Fibroblast of pulmonary artery (primary cell): ENCODE measurements around the gene CCDC82.

Source experiments
- DNase-seq: peaks from one replicate; pipeline ENCODE4 v3.0.0-alpha.2; 2010; ENCODE audit warnings: low read depth
- H3K4me3 ChIP-seq: replicated peaks from 2 replicates; pipeline ENCODE4 v1.5.1; 2011; ENCODE audit warnings: low read depth, mild to moderate bottlenecking, control low read depth, low read length, moderate library complexity
- TF ChIP-seq, protein P1 (sequence below): IDR thresholded peaks from 2 replicates; pipeline ENCODE4 v1.5.1; 2011; ENCODE audit warnings: mild to moderate bottlenecking, control low read depth, low read length, inconsistent platforms; ENCODE audit errors: missing control alignments

Gene CCDC82

DNA sequence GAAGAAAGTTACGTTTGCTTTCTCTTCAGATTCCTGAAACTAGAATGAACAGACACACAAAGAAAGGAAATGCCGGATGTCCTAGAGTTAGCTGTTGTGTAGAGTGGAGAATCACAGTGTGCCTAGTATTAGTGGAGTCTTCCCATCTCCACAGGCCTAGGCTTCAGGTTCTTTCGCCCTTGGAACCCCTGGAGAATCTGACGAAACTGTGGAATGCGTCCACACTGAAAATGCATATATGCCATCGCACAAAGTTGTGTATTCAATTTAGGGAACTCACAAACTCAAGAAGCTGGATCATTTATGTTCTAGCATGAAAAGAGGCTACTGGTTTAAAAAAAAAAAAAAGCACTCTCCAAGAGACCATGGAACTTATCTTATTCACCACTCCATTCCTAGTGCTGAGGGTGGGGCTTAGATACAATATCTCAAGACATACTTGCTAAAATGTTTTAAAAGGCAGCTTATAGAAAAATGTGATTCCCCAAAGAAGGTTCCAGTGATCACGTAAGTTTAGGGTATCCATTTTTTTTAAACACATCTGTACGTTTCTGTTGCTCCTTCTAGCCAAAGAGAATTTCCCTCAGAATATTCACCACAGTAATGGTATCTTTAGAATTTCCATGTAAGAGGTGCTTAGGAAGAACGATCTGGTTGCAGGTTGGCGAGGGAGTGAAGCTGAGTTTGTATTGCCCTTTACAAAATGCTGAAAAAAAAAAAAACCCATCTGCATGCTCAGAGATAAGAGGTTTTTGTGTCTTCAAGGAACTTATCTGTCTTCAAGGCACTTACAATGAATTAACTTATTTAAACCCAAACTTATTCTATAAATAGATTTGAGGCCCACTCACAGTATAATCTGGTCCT lies 66.7 kb downstream of the CCDC82 start:
- TF ChIP-seq, protein P1, sequence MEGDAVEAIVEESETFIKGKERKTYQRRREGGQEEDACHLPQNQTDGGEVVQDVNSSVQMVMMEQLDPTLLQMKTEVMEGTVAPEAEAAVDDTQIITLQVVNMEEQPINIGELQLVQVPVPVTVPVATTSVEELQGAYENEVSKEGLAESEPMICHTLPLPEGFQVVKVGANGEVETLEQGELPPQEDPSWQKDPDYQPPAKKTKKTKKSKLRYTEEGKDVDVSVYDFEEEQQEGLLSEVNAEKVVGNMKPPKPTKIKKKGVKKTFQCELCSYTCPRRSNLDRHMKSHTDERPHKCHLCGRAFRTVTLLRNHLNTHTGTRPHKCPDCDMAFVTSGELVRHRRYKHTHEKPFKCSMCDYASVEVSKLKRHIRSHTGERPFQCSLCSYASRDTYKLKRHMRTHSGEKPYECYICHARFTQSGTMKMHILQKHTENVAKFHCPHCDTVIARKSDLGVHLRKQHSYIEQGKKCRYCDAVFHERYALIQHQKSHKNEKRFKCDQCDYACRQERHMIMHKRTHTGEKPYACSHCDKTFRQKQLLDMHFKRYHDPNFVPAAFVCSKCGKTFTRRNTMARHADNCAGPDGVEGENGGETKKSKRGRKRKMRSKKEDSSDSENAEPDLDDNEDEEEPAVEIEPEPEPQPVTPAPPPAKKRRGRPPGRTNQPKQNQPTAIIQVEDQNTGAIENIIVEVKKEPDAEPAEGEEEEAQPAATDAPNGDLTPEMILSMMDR = no peak
- H3K4me3 ChIP-seq = no peak overlapping the region

DNA sequence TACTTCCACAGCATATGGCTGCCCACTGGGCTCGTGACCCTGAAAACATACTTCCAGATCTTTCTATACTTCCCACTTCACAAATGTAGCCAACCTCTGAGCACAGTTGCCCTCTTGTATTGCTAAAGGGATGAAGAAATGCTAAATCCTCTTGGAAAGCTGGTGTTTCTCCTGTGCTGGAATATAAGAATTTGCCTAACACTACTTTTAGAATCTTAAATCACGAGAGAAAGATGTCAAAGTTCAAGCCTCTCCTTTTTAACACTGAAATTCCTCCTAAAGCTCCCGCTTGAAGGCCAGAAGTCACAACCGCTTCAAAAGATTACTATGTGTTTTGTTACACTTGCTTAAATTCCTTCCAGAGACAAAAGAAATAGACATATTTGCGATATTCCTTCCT lies 68.6 kb downstream of the CCDC82 start:
- TF ChIP-seq, protein P1 = no peak
- no peak overlapping the region for H3K4me3 ChIP-seq
- DNase-seq = no peak

More for the DNA sequence above, 66.7 kb downstream of the CCDC82 start:
- no peak for DNase-seq

DNA sequence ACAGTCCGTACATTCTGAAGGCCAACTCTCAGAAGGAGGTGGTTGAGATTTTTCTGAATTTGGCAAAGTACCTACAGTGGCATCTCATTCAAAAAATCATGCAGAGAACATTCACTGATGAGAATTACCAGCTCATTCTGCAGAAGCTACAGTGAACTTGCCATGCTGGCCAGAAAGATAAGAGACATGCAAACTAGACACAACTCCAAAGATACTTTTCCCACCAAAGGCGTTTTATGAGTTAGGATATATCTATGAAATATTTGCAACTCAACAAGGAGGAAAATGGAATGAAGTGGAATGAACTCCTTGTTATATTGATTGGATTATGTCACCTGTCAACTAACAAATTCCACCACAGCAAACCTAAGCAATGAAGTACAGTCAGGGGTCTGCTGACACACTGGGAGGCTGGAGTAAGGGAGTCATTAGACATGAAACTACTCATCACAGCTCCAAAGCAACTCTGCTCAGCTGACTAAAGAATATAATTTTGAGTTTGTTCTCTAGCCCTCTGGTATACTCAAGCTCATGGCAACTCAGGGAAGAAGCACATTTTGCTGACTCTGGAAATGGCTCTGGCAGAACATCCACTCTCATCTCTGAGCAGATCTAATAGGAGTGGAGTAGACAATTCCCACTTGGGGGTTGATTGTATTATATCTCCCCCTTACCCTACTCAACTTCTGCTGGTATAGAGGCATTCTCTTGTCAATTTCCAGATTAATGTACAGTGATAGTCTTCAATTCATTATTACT lies 69.6 kb downstream of the CCDC82 start:
- H3K4me3 ChIP-seq = no peak overlapping the region
- no peak for DNase-seq
- TF ChIP-seq, protein P1 = no peak

DNA sequence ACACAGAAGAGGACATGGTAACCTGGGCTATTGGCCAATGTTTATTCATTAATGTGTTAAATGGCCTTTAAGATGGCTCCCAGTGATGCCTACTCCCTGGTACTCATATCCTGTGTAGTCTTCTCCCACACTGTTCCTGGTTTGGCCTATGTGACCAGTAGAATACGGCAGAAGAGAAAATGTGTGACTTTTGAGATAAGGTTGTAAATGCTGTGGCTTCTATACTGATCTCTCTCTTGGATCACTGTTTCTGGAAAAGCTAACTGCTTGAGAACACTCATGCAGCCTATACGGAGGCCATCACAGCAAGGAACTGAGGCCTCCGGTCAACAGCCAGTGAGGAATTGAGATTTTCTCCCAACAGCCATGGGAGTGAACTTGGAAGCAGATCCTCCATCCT lies 70.9 kb downstream of the CCDC82 start:
- TF ChIP-seq, protein P1 = no peak
- no peak for DNase-seq

DNA sequence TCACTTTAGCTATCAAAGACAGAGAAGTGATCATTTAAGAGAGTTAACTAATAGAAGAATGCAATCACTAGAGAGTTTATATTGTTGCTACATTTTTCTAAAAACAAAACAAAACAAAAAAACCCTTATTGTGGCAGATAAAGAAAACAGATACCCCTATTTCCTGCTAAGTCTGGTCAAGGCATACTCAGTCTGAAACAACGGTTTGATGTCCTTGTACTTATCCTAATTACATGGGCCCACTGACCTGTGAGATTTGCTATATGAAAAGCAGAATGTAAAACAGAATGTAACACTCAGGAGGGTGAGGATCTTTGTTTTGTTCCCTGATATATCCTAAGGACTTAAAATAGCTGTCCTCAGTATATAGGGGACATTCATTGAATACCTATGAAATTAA lies 71.3 kb downstream of the CCDC82 start:
- TF ChIP-seq, protein P1 = no peak
- no peak overlapping the region for H3K4me3 ChIP-seq
- DNase-seq = no peak

More for the DNA sequence above, 70.9 kb downstream of the CCDC82 start:
- H3K4me3 ChIP-seq = no peak overlapping the region

DNA sequence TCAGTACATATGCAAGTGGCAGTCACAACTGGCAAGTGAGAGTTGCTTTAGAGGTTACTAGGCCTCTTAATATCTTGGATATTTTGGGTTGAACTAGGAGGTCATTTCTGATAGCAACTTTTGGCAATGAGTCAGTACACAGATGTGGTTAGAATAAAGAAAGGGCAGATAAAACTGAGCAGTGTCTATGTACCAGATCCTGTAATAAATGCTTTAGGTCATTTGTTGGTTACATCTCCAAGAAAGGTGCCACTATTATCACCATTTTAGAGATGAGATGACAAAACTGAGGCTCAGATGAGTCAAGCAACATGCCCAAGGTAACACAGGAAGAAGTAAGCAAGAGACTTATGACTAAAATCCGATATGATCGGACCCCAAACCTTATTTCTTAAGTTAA lies 71.7 kb downstream of the CCDC82 start:
- TF ChIP-seq, protein P1 = no peak
- H3K4me3 ChIP-seq = no peak overlapping the region
- DNase-seq = no peak
